Globus pallidus (tissue), 1 donor: Measurements from ENCODE around the gene APBA2.
"Not testable (repeated sequence)": the region's sequence is repeated elsewhere in the genome, so short reads cannot be mapped to it uniquely, and the experiment has no call there.

Experiments used
- DNase-seq: peaks from one replicate; pipeline ENCODE4 v3.0.0-alpha.2; 2015; ENCODE audit warnings: low spot score

APBA2 gene

GRCh38 chr15:28878209-28878608 is 7.6 kb upstream of the APBA2 start:
- DNase-seq, result no peak

GRCh38 chr15:28879551-28879950 is 6.2 kb upstream of the APBA2 start:
- no peak for DNase-seq

GRCh38 chr15:28880680-28881079 is 5.1 kb upstream of the APBA2 start:
- no peak for DNase-seq

GRCh38 chr15:28881170-28881569 is 4.6 kb upstream of the APBA2 start:
- no peak for DNase-seq

- DNase-seq, result no peak
Measured at GRCh38 chr15:28881600-28881999, 4.2 kb upstream of the APBA2 start.

GRCh38 chr15:28884151-28884940 is 1.4 kb upstream of the APBA2 start:
- DNase-seq, result no peak

- no peak for DNase-seq
Measured at GRCh38 chr15:28885128-28885629, 595 bp upstream of the APBA2 start.

GRCh38 chr15:28886431-28887338 is 911 bp downstream of the APBA2 start:
- DNase-seq, result no peak

- DNase-seq, result no peak
Measured at GRCh38 chr15:28887339-28888174, 1.8 kb downstream of the APBA2 start.

GRCh38 chr15:28888302-28888894 is 2.6 kb downstream of the APBA2 start:
- no peak for DNase-seq

GRCh38 chr15:28888900-28889299 is 3.1 kb downstream of the APBA2 start:
- DNase-seq, result no peak

GRCh38 chr15:28889346-28889745 is 3.6 kb downstream of the APBA2 start:
- DNase-seq, result no peak

GRCh38 chr15:28889871-28890270 is 4.1 kb downstream of the APBA2 start:
- not testable (repeated sequence) for DNase-seq

GRCh38 chr15:28890291-28890690 is 4.5 kb downstream of the APBA2 start:
- not testable (repeated sequence) for DNase-seq

GRCh38 chr15:28890711-28891495 is 5.1 kb downstream of the APBA2 start:
- no peak for DNase-seq

GRCh38 chr15:28891588-28891987 is 5.8 kb downstream of the APBA2 start:
- no peak for DNase-seq

GRCh38 chr15:28892789-28893610 is 7.2 kb downstream of the APBA2 start:
- DNase-seq, result no peak

GRCh38 chr15:28894631-28895030 is 8.9 kb downstream of the APBA2 start:
- no peak for DNase-seq

GRCh38 chr15:28895146-28895545 is 9.4 kb downstream of the APBA2 start:
- no peak for DNase-seq

- DNase-seq, result no peak
Measured at GRCh38 chr15:28895566-28895965, 9.8 kb downstream of the APBA2 start.
